GM21825 (cell line): ENCODE data around the gene DRC3.
A peak's percentile ranks its signal among the peaks of the same experiment; 100 is the strongest.
"Not testable (repeated sequence)": the region's sequence is repeated elsewhere in the genome, so short reads cannot be mapped to it uniquely, and the experiment has no call there.

Source experiments
- ATAC-seq: cut with Tn5 transposase; IDR thresholded peaks from one replicate; pipeline ENCODE4 v1.9.1; 2021; ENCODE audit warnings: mild to moderate bottlenecking, moderate library complexity; ENCODE audit not compliant: unreplicated experiment

The DRC3 gene

DNA sequence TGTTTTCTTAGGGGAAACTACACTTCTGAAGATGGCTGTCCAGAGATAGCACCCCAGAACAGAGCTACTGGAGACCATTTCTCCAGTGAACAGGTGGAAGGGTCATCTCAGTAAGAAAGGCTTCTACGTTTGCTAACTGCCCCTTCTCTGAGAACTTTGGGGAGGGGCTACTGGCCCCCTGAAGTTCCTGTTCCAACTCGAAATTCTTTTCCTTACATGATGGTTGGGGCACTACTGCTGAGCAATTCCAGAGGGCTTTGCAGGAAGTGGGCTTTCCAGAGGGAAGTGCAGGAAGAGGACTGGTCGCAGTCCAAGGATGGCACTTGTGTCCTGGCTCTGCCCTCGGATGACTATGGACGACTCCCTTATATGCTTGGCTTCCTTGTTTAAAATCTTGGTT is 31.6 kb upstream of the DRC3 start:
- ATAC-seq = no peak

- no peak for ATAC-seq
Measured at GRCh38 chr17:17942846-17943245, 29.8 kb upstream of the DRC3 start.

- ATAC-seq = no peak
Measured at GRCh38 chr17:17943281-17943984, 29.2 kb upstream of the DRC3 start.

- no peak for ATAC-seq
Measured at GRCh38 chr17:17944242-17944641, 28.4 kb upstream of the DRC3 start.

DNA sequence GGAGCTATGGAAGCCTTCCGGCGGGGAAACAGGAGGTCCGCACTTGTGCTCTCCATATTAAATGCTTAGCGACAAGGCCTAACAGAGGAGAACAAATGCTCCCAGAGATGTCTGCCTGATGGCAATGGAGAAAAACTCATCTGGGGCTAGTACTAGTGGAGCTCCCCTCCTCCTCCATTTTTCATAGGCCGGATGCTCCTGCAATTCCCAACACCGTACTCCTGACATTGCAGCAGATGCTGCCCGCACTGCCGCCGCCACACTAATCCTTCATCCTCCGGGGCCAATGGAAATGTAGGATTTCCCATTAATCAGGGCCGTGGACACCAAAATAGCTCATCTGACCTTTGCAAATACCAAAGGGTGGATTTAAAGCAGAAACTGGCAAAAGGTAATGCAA is 27.9 kb upstream of the DRC3 start:
- no peak for ATAC-seq

DNA sequence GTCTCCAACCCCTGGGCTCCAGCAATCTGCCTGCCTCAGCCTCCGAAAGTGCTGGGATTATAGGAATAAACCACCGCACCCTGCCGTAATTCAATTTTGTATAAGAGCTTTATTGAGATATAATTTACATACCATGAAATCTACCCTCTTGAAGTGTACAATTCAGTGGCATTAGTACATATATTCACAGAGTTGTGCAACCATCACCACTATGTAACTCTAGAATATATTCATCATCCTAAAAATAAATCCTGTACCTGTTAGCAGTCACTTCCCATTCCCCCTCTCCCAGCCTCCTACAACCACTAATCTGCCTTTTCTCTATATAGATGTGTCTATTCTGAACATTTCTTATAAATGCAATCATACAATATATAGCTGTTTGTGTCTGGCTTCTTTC is 26.6 kb upstream of the DRC3 start:
- no peak for ATAC-seq

DNA sequence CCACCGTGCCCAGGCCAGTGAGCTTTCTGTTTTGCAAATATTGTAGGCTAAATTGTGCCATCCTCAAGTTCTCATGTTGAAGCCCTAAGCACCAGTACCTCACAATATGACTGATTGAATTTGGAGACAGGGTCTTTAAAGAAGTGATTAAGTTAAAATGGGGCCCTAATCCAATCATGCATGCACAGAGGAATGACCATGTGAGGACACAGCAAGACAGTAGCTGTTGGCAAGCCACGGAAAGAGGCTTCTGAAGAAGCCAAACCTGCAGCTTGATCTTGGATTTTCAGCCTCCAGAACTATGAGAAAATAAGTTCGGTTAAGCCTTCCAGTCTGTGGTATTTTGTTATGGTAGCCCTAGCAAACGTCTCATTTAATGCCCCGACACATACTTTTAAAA is 25.4 kb upstream of the DRC3 start:
- ATAC-seq = no peak

GRCh38 chr17:17947966-17948365 is 24.7 kb upstream of the DRC3 start:
- ATAC-seq = no peak

DNA sequence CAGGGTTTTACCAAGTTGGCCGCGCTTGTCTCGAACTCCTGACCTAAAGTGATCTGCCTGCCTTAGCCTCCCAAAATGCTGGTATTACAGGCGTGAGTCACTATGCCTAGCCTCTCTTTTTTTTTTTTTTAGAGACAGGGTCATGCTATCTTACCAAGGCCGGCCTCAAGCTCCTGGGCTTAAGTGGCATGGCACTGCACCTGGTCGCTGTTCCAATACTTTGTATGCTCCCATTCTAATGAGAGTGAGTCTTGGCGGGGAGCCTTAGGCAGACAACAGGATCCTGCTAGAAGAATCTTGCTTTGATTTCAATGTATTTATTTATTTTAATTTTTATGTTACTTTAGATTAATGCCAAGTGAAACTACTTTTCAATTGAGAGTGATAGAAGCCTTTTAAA is 22.3 kb upstream of the DRC3 start:
- no peak for ATAC-seq

GRCh38 chr17:17950806-17951205 is 21.9 kb upstream of the DRC3 start:
- no peak for ATAC-seq

- ATAC-seq = no peak
Measured at GRCh38 chr17:17951524-17951923, 21.1 kb upstream of the DRC3 start.

DNA sequence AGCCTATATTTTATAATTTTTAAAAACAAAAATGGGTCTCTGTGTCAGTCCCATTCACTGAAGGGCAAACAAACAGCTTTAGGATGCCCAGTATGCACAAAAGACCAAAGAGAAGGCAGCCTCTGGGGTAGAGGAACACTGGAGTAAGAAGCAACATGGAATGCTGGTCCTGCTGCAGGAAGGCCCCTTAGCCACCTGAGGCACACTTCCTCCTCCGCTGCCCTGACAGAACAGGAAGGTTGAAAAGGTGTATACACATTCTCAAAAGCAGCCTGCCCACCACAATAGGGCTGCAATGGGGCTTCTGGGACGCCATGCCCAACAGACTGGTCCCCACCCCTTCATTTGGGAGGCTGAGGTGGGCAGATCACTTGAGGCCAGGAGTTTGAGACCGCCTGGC is 20.0 kb upstream of the DRC3 start:
- no peak for ATAC-seq

DNA sequence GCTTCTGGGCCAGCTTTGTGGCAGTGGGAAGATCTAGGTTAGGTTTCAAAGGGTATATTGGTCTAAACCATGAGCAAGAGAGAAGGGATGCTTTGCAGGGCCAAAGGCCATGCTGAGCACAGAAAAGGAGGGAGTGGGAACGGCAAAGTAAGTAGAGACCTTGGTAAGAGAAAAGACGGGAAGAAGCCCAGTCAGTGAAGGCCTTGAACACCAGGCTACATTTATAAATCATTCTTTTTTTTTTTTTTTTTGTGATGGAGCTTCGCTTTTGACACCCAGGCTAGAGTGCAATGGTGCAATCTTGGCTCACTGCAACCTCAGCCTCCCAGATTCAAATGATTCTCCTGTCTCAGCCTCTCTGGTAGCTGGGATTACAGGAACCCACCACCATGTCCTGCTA is 18.6 kb upstream of the DRC3 start:
- ATAC-seq = no peak

DNA sequence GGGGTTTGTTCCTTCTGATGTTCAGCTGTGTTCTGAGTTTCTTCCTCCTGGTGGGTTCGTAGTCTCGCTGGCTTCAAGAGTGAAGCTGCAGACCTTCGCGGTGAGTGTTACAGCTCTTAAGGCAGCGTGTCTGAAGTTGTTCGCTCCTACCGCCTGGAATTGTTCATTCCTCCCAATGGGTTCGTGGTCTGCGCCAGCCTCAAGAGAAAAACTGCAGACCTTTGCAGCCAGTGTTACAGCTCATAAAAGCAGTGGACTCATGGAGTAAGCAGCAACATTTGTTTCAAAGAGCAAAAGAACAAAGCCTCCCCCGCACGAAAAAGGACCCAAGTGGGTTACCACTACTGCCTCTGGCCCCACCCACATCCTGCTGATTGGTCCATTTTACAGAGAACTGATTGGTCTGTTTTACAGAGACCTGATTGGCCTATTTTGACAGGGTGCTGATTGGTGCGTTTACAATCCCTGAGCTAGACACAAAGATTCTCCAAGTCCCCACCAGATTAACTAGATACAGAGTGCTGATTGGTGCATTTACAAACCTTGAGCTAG is 16.8 kb upstream of the DRC3 start:
- not testable (repeated sequence) for ATAC-seq

DNA sequence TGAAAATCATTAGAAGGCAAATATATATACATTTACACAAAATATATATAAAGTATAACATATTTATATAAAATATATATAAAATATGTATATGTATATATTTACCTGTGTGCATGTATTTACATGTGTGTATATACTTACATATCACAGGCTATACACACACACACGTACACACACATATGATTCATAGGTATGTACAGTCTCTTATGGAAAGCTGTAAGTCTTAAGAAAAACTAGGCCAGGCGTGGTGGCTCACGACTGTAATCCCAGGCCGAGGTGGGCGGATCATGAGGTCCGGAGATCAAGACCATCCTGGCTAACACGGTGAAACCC is 15.1 kb upstream of the DRC3 start:
- no peak for ATAC-seq

DNA sequence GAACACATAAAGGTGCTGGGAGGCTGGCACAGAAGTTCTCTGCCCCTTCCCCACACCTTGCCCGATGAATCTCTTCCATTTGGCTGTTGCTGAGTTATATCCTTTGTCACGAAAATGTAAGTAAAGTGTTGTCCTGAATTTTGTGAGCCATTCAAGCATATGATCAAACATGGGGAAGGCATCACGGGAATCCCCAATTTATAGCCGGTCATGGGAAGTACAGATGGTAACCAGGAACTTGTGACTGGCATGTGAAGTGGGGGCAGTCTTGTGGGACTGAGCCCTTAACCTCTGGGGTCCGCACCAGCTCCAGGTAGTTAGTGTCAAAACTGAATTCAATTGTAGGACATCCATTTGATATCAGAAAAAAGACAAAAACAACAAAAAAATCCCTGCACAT is 13.7 kb upstream of the DRC3 start:
- no peak for ATAC-seq

DNA sequence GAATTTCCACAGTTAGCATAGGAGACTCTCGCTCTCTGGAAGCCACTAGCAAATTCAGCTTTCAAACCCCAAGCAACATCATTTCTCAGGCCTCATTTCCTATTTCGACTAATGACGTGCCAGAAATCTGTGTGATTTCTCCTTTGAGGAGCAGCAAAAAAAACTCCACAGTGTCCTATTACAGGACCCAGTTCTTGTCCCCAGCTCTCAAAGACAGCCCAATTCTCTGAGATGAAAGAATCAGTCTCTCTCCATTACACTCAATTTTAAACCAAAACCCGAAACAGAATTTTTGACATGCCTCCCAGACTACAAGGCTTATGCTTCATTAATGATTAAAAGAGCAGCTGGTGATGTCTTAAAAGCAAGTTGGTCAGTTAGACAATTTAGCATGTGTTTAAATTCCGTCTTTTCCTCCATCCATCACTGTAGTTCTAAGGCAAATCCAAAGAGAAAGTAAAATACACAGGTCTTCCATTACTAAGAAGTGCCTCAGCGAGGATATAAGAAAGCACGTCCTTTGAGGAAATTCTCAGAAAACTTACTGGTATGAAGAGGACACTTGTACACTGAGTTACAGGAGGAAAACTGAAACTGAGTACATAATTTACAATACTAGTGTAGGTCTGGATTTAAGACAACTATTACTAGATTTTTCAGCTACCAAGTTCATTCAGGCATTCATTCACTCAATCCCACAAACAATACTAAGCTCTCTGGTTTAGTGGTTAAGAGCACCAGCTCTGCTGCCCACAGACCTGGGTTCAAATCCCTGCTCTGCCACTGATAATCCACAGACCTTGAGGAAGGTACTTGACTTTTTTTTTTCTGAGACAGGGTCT is 12.9 kb upstream of the DRC3 start:
- ATAC-seq = peak; percentile 62

DNA sequence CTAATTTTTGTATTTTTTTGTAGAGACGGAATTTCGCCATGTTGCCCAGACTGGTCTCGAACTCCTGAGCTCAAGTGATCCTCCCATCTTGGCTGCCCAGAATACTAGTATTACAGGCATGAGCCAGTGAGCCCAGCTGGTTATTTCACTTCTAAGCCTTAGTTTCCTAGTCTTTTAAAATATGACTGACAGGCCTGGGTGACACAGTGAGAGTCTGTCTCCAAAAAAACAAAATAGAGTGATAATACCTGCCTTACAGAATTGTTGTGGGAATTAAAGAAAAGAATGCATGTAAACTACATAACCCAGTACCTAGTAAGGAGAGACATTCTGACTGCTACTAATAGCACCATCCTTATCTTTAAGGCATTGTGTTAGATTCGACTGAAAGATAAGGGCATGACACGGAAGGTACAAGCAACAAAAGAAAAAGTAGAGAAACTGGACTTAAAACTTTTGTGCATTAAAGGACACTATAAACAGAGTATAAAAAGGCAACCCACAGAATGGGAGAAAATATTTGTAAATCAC is 12.1 kb upstream of the DRC3 start:
- no peak for ATAC-seq

GRCh38 chr17:17963066-17963465 is 9.6 kb upstream of the DRC3 start:
- ATAC-seq = no peak

DNA sequence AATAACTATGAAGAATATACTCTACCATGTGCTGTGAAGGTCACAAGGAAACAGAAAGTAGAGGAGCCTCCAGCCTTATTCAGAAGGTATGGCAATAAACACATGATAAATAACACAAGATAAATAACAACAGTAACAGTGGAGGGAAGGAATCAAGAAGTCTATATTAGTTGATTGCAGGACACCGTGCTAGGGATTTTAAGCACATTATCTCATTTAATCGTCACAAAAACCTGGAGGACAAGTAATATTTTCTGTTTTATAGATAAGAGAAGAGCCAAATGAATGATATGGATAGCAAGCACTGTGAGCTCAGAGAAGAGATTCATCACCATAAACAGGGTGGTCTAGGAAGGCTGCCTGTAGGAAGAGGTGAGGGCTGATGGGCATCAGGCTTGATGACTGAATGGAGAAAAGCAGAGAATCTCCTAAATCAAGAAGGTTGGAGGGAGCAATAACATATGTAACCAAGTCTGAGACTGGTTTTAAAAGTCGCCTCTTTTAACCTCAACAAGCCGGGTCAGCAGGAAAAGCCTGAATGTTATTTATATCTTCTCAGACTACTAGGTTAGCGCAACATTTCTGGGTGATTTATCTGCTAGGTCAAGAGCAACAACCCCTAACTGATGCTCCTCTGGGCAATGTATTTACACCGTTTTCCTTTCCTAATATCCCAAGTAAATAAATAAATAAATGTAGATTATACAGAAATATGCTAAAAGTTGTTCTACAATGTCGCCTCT is 8.8 kb upstream of the DRC3 start:
- no peak for ATAC-seq

- ATAC-seq = no peak
Measured at GRCh38 chr17:17964710-17965109, 8.0 kb upstream of the DRC3 start.
